OCI-LY7 (cell line): ENCODE measurements around the gene WDFY4. TPM values are rescaled to one million over a fixed set of nuclear protein-coding genes. Genes with fewer than 3 reads are reported as not detected.

Experiments
- BruUV-seq: library from RNA; stranded (reverse); fragments of 400-500 nt; replicated peaks from 2 replicates; lab custom pipeline; 2021; lab: Mats Ljungman, UMichigan
- CTCF ChIA-PET: fragments of 300-600 bp; sonication (Branson Sonifier 250); formaldehyde crosslinking; loops from one replicate; lab custom pipeline; 2022; ENCODE audit warnings: antibody characterized with exemption; ENCODE audit not compliant: unreplicated experiment; lab: Charles Lee
- POLR2A ChIA-PET: fragments of 300-600 bp; sonication (Branson Sonifier 250); formaldehyde crosslinking; loops from one replicate; lab custom pipeline; 2022; ENCODE audit warnings: antibody characterized with exemption; lab: Charles Lee
- DNase-seq: peaks from one replicate; pipeline ENCODE4 v3.0.0-alpha.2; 2015; ENCODE audit warnings: low spot score
- H2AFZ ChIP-seq: fragments of 200-600 bp; sonication (generic), shearing (Covaris generic); 2 replicates; pipeline ENCODE4 v1.6.1; 2014; ENCODE audit warnings: mild to moderate bottlenecking, antibody characterized with exemption, low read length, moderate library complexity
- H3K27ac ChIP-seq: fragments of 200-600 bp; sonication (generic); 2 replicates; pipeline ENCODE4 v1.5.1; 2014; ENCODE audit warnings: mixed run types, low read depth, mild to moderate bottlenecking, moderate library complexity, low read length, inconsistent platforms; ENCODE audit not compliant: poor library complexity, severe bottlenecking
- H3K36me3 ChIP-seq: fragments of 200-600 bp; sonication (generic); 2 replicates; pipeline ENCODE4 v1.6.1; 2014; ENCODE audit warnings: mild to moderate bottlenecking, antibody characterized with exemption, low read length, moderate library complexity, mixed read lengths; ENCODE audit not compliant: insufficient read depth
- H3K4me1 ChIP-seq: fragments of 200-600 bp; sonication (generic); 2 replicates; pipeline ENCODE4 v1.5.1; 2014; ENCODE audit warnings: mild to moderate bottlenecking, low read length; ENCODE audit not compliant: insufficient read depth, poor library complexity, severe bottlenecking
- H3K4me2 ChIP-seq: fragments of 200-600 bp; sonication (generic); 2 replicates; pipeline ENCODE4 v1.6.1; 2014; ENCODE audit warnings: mild to moderate bottlenecking, low read length
- H3K4me3 ChIP-seq: fragments of 200-600 bp; sonication (generic); 2 replicates; pipeline ENCODE4 v1.5.1; 2014; ENCODE audit warnings: mild to moderate bottlenecking, low read depth, low read length; ENCODE audit not compliant: poor library complexity, severe bottlenecking
- H3K79me2 ChIP-seq: fragments of 200-600 bp; sonication (generic); 2 replicates; pipeline ENCODE4 v1.6.1; 2016; ENCODE audit warnings: low read depth, mild to moderate bottlenecking, low read length, moderate library complexity, mixed read lengths; ENCODE audit not compliant: insufficient read depth
- H3K9me2 ChIP-seq: fragments of 200-600 bp; sonication (generic); 2 replicates; pipeline ENCODE4 v1.6.1; 2016; ENCODE audit warnings: mild to moderate bottlenecking, low read length, mixed read lengths; ENCODE audit not compliant: insufficient read depth
- H3K9me3 ChIP-seq: fragments of 200-600 bp; sonication (generic); 2 replicates; pipeline ENCODE4 v1.6.1; 2014; ENCODE audit warnings: mild to moderate bottlenecking, mixed run types, low read length, mixed read lengths
- H4K20me1 ChIP-seq: fragments of 200-600 bp; sonication (generic); 2 replicates; pipeline ENCODE4 v1.6.1; 2014; ENCODE audit warnings: mild to moderate bottlenecking, antibody characterized with exemption, low read length, moderate library complexity, mixed read lengths; ENCODE audit not compliant: insufficient read depth
- CTCF ChIP-seq: fragments of 200-600 bp; sonication (generic); conservative IDR thresholded peaks from 2 replicates; pipeline ENCODE4 v1.5.1; 2014; ENCODE audit warnings: mild to moderate bottlenecking, antibody characterized with exemption, low read length, moderate library complexity, mixed read lengths
- EZH2phosphoT487 ChIP-seq: fragments of 200-600 bp; sonication (generic); IDR thresholded peaks from 2 replicates; pipeline ENCODE4 v1.6.1; 2018; ENCODE audit warnings: low read depth, borderline replicate concordance, mild to moderate bottlenecking, mixed run types, antibody characterized with exemption, low read length, moderate library complexity, mixed read lengths
- intact Hi-C: fragments of 100-400 bp; cut with micrococcal nuclease; formaldehyde crosslinking; loops from one replicate; pipeline ENCODE4 v1.10.0; 2022; ENCODE audit not compliant: unreplicated experiment
- total RNA-seq, 2 experiments: library from RNA; depleted of rRNA in 1 of 2; stranded (reverse); fragments of >200 nt in 1 of 2; shearing (Covaris generic) in 1 of 2; gene quantifications; 2 replicates each; pipeline ENCODE4 v1.2.3, GENCODE V29; 2014 to 2022

The WDFY4 gene
- total RNA-seq, 2 experiments from 2014 or later = 51.5 to 85.6 TPM

DNA sequence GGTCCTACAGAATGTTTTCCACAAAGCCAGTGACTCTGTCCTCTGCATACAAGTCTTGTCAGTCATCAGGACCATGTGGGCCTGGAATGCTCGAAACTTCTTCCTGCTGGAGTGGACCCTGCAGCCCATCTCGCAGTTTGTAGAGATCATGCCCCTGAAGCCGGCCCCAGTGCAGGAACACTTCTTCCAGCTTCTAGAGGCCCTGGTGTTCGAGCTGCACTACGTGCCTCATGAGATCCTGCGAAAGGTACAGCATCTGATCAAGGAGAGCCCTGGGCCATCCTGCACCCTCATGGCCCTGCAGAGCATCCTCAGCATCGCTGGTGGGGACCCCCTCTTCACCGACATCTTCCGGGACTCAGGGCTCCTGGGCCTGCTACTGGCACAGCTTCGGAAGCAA, 46.5 kb downstream of the WDFY4 start:
- BruUV-seq = no TSS peak
- CTCF ChIA-PET = no interaction called here
- no peaks in the 10 kb centered on the region for H4K20me1 ChIP-seq

DNA sequence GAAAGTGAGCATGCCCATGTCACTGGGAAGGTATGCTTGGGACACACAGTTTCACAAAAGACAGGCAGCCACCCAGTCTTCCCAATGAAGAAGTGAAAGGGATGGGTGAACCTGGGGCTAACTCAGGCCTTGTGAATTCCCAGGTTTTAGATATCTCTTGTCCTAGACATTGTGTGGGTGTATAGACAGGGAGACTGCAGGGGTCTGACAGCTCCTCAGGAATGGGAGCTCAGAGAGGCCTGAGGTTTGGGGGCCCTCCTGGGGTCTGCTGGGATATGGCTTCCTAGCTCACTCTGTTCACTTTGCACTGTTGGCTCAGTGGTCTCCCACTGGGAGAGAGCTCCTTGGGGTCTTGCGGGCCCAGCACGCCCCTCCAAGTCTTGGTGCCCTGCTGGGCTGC, 47.0 kb downstream of the WDFY4 start:
- Histone ChIP-seq H3K4me2 (no peak overlapping the region), H3K4me3 (no peak overlapping the region), H3K36me3 (peaks cover 99% of the 10 kb centered on the region), H3K9me2 (no peaks in the 10 kb centered on the region), H3K79me2 (no peaks in the 10 kb centered on the region), H4K20me1 (no peaks in the 10 kb centered on the region), H3K4me1 (no peaks in the 10 kb centered on the region), H3K27ac (no peak overlapping the region), H2AFZ (no peak overlapping the region), H3K9me3 (no peaks in the 10 kb centered on the region)
- POLR2A ChIA-PET = interaction anchor here (0.5 to 0.6 kb wide), 2 partner anchors 15 to 44 kb away, joined by 3 to 4 read pairs; no protein-coding TSS in a partner anchor
- TF ChIP-seq EZH2phosphoT487 = no peak
- BruUV-seq = no TSS peak
- no peak for DNase-seq
- CTCF ChIA-PET = interaction anchor here (0.5 kb wide), 1 partner anchor 443 kb away, joined by 7 read pairs; no protein-coding TSS in a partner anchor
- intact Hi-C loops = no loop called here

More for the DNA sequence above, 46.5 kb downstream of the WDFY4 start:
- Histone ChIP-seq H3K9me3 (no peaks in the 10 kb centered on the region), H3K4me3 (no peak overlapping the region), H3K36me3 (peaks cover 99% of the 10 kb centered on the region), H2AFZ (no peak overlapping the region), H3K79me2 (no peaks in the 10 kb centered on the region), H3K4me2 (no peak overlapping the region), H3K4me1 (no peaks in the 10 kb centered on the region), H3K9me2 (no peaks in the 10 kb centered on the region), H3K27ac (no peak overlapping the region)
- intact Hi-C loops = no loop called here
- no peak for DNase-seq
- POLR2A ChIA-PET = interaction anchor here (0.6 kb wide), 1 partner anchor 15 kb away, joined by 3 read pairs; no protein-coding TSS in a partner anchor
- TF ChIP-seq EZH2phosphoT487 = no peak
- no peak for TF ChIP-seq CTCF

- ChIA-PET CTCF (interaction anchor here (0.6 kb wide), 1 partner anchor 858 kb away, joined by 3 read pairs; no protein-coding TSS in a partner anchor), POLR2A (interaction anchor here (0.6 to 1.3 kb wide), 3 partner anchors 13 to 71 kb away, joined by 3 to 4 read pairs (median 3); no protein-coding TSS in a partner anchor)
- Histone ChIP-seq H3K9me3 (no peaks in the 10 kb centered on the region), H2AFZ (no peak overlapping the region), H3K79me2 (no peaks in the 10 kb centered on the region), H3K27ac (no peak overlapping the region), H3K9me2 (no peaks in the 10 kb centered on the region), H3K4me1 (no peaks in the 10 kb centered on the region), H3K36me3 (peaks cover 99% of the 10 kb centered on the region), H4K20me1 (no peaks in the 10 kb centered on the region), H3K4me3 (no peak overlapping the region), H3K4me2 (no peak overlapping the region)
- no peak for TF ChIP-seq EZH2phosphoT487
- no peak for DNase-seq
- intact Hi-C loops = no loop called here
- BruUV-seq = no TSS peak
These were observed 48.7 kb downstream of the WDFY4 start for GRCh38 chr10:48733329-48733728.
